Measurements from ENCODE around the gene MYCBPAP. TPM values are rescaled to one million over a fixed set of nuclear protein-coding genes. Genes with fewer than 3 reads are reported as not detected.
A peak's percentile ranks its signal among the peaks of the same experiment; 100 is the strongest.

The MYCBPAP gene
- total RNA-seq, 4 donors from 2014 or later = 0.42 to 4.6 (median 1.3) TPM

DNA sequence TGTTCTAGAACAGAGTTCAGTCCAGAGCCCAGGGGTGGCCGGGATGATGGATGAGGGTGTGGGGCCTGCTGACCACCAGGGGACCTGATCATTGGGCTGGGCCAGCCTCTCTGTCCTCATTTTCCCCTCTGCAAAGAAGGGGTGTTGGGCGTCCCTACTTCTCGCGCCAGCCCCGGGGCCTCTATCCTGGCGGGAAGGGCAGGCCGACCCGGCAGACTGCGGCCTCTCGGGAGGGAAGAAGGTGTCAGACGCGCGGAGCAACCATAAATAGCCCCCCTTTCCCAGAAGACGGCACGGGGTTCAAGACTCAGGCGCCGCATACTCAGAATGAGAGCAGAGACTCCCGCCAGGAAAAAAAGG is 50.3 kb downstream of the MYCBPAP start:
- Histone ChIP-seq H3K36me3 (peaks cover 10% of the 10 kb centered on the region), H3K4me1 (peaks cover 58% of the 10 kb centered on the region), H3K27me3 (peaks cover 48% of the 10 kb centered on the region), H3K9me3 (no peaks in the 10 kb centered on the region), H3K27ac (no peak overlapping the region), H3K4me3 (peak overlapping the region; percentile 71)
- TF ChIP-seq EP300 (IDR thresholded peaks at IDR 0.05) (no peak), POLR2AphosphoS5 (IDR thresholded peaks at IDR 0.05) (no peak), POLR2A (IDR thresholded peaks at IDR 0.05) (no peak)
- TF ChIP-seq, protein P1, sequence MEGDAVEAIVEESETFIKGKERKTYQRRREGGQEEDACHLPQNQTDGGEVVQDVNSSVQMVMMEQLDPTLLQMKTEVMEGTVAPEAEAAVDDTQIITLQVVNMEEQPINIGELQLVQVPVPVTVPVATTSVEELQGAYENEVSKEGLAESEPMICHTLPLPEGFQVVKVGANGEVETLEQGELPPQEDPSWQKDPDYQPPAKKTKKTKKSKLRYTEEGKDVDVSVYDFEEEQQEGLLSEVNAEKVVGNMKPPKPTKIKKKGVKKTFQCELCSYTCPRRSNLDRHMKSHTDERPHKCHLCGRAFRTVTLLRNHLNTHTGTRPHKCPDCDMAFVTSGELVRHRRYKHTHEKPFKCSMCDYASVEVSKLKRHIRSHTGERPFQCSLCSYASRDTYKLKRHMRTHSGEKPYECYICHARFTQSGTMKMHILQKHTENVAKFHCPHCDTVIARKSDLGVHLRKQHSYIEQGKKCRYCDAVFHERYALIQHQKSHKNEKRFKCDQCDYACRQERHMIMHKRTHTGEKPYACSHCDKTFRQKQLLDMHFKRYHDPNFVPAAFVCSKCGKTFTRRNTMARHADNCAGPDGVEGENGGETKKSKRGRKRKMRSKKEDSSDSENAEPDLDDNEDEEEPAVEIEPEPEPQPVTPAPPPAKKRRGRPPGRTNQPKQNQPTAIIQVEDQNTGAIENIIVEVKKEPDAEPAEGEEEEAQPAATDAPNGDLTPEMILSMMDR (IDR thresholded peaks at IDR 0.05) = no peak
- WGBS = 29% methylated on average over 17 of the region's 18 CpGs
- DNase-seq (ENCODE audit: low spot score in 2 of 2) = no peak

DNA sequence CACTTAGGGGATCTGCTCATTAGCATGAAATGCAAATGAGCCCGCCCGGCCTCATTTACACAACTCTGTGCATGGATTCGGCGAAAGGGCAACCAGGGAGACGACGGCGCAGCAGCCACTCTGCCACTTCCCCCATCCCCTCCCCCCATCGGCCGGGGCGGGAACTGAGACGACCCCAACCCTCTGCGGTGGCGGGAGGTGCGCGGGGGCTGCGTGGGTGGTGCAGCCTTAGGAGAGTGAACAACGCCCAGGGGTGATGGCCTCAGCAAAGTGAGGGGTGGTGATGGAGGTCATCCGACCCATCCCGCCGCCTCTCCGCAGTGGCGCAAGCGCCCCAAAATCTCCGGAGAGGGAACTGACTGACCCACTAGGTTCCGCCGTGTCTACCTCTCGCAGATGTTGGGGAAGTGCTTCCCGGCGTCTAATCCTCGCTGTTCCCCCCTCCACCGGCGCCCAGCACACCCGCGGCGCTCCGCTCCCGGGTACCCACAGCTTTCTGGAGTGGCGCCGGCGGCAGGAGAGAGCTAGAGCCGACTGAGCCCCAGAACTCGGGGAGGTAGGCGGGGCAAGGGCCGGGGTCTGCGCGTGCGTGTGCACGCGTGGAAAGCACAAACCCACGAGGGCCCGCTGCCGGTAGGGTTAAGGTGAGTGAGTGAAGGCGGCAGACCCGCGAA is 50.8 kb downstream of the MYCBPAP start:
- no peak for TF ChIP-seq POLR2AphosphoS5 (IDR thresholded peaks at IDR 0.05)
- TF ChIP-seq, protein P1 (IDR thresholded peaks at IDR 0.05) = no peak
- TF ChIP-seq EP300 (IDR thresholded peaks at IDR 0.05) = no peak
- TF ChIP-seq POLR2A (IDR thresholded peaks at IDR 0.05) = no peak
- H3K4me1 ChIP-seq = peaks cover 58% of the 10 kb centered on the region
- no peak for DNase-seq (ENCODE audit: low spot score in 2 of 2)
- peak overlapping the region; percentile 71 for H3K4me3 ChIP-seq
- peaks cover 48% of the 10 kb centered on the region for H3K27me3 ChIP-seq
- 9% methylated on average over 26 of the region's 55 CpGs for WGBS
- no peaks in the 10 kb centered on the region for H3K9me3 ChIP-seq
- peaks cover 10% of the 10 kb centered on the region for H3K36me3 ChIP-seq
- H3K27ac ChIP-seq = no peak overlapping the region

DNA sequence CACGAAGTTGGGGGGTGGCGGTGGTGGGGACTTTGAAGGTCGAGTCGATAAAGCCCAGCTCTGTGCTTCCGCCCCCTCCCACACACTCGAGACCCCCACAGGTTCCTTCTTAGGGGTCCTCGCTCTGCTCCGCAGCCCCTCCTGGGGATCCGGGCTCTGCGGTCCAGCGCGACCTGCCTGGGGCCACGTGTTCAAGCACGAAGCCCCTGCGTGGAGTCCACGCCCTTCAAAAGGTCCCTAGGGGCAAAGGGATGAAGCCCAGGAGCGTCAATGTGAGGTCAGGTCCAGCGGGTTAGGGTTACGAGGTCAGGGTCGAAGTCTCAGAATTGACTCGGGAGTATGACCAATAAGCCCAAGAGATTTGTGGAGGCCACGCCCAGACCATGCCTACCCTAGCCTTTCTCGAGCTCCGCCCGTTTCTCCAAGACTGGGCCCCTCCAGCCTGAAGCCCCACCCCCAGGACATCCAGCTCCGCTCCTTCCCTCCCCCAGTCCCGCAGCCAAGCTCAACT is 51.5 kb downstream of the MYCBPAP start:
- Histone ChIP-seq H3K4me1 (peaks cover 62% of the 10 kb centered on the region), H3K4me3 (peak overlapping the region; percentile 71), H3K27me3 (peaks cover 48% of the 10 kb centered on the region), H3K27ac (no peak overlapping the region), H3K36me3 (peaks cover 10% of the 10 kb centered on the region), H3K9me3 (no peaks in the 10 kb centered on the region)
- 2% methylated on average over 27 of the region's 27 CpGs for WGBS
- DNase-seq (ENCODE audit: low spot score in 2 of 2) = peak in 1 of 2 donors; percentile 91
- no peak for TF ChIP-seq POLR2A (IDR thresholded peaks at IDR 0.05)
- TF ChIP-seq POLR2AphosphoS5 (IDR thresholded peaks at IDR 0.05) = no peak

- under 1% methylated on average over 31 of the region's 56 CpGs for WGBS
- H3K36me3 ChIP-seq = peaks cover 7% of the 10 kb centered on the region
- H3K4me1 ChIP-seq = peaks cover 68% of the 10 kb centered on the region
- TF ChIP-seq EP300 (IDR thresholded peaks at IDR 0.05) = no peak
- TF ChIP-seq POLR2A (IDR thresholded peaks at IDR 0.05) = peak in 1 of 2 donors; percentile 50
- TF ChIP-seq, protein P1 (IDR thresholded peaks at IDR 0.05) = no peak
- TF ChIP-seq POLR2AphosphoS5 (IDR thresholded peaks at IDR 0.05) = no peak
- H3K27me3 ChIP-seq = peaks cover 49% of the 10 kb centered on the region
- no peaks in the 10 kb centered on the region for H3K9me3 ChIP-seq
- no peak within 1 kb of the TSS for H3K27ac ChIP-seq
- DNase-seq (ENCODE audit: low spot score in 2 of 2) = peak; percentile 93 to 96
- H3K4me3 ChIP-seq = peak within 1 kb of the TSS; percentile 71
Measured at GRCh38 chr17:50560185-50560824, 52.1 kb downstream of the MYCBPAP start, which contains the start of gene CACNA1G. TSS of gene CACNA1G (plus strand) at chr17:50560715. CDS start at chr17:50561460, 745 bp downstream.

- Histone ChIP-seq H3K36me3 (no peaks in the 10 kb centered on the region), H3K4me3 (peak overlapping the region; percentile 71), H3K4me1 (peaks cover 73% of the 10 kb centered on the region), H3K27me3 (peaks cover 52% of the 10 kb centered on the region), H3K27ac (no peak overlapping the region), H3K9me3 (no peaks in the 10 kb centered on the region)
- no peak for DNase-seq (ENCODE audit: low spot score in 2 of 2)
- TF ChIP-seq POLR2A (IDR thresholded peaks at IDR 0.05) = no peak
- TF ChIP-seq, protein P1 (IDR thresholded peaks at IDR 0.05) = no peak
- TF ChIP-seq POLR2AphosphoS5 (IDR thresholded peaks at IDR 0.05) = no peak
- no peak for TF ChIP-seq EP300 (IDR thresholded peaks at IDR 0.05)
- no CpG with 5 or more reads among the region's 88 CpGs for WGBS
Measured at GRCh38 chr17:50560931-50561745, 52.9 kb downstream of the MYCBPAP start.

All from suprapubic skin (tissue), 4 donors.